GM18505 (cell line): ENCODE results near the gene TOR4A.

ENCODE experiments used
- ATAC-seq: cut with Tn5 transposase; IDR thresholded peaks from one replicate; pipeline ENCODE4 v1.9.1; 2021; ENCODE audit not compliant: unreplicated experiment
- POLR2A ChIP-seq: IDR thresholded peaks from 4 replicates; pipeline ENCODE4 v1.6.1; 2011; ENCODE audit warnings: borderline replicate concordance; ENCODE audit not compliant: insufficient read depth, insufficient read length; ENCODE audit errors: extremely low read depth

Gene TOR4A

DNA sequence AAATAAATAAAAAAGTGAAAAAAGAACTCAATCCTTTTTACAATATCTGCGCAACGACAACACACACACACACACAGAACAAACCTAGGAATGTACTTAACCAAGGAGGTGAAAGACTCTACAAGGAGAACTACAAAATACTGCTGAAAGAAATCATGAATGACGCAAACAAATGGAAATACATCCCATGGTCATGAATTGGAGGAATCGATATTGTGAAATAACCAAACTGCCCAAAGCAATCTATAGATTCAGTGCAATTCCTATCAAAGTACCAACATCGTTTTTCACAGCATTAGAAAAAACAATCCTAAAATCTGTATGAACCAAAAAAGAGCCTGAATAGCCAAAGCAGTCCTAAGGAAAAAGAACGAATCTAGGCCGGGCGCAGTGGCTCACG lies 54.4 kb downstream of the TOR4A start:
- TF ChIP-seq POLR2A, result no peak
- ATAC-seq, result no peak
